NB4 (cell line): Measurements from ENCODE around the gene PMEPA1.

Experiments
- DNase-seq: peaks from one replicate; pipeline ENCODE4 v3.0.0; 2010; ENCODE audit warnings: low read depth
- H3K4me3 ChIP-seq: one replicate; pipeline ENCODE4 v1.5.1; 2011; ENCODE audit warnings: mild to moderate bottlenecking, low read depth, low read length, moderate library complexity
- MAX ChIP-seq: IDR thresholded peaks from 2 replicates; pipeline ENCODE4 v1.6.1; 2011; ENCODE audit warnings: low read depth, low read length
- MYC ChIP-seq: IDR thresholded peaks from 2 replicates; pipeline ENCODE4 v1.6.1; 2011; ENCODE audit warnings: low read depth, low read length
- POLR2A ChIP-seq: IDR thresholded peaks from 2 replicates; pipeline ENCODE4 v1.6.1; 2011; ENCODE audit warnings: mild to moderate bottlenecking; ENCODE audit not compliant: insufficient read length; ENCODE audit errors: extremely low read depth
- TF ChIP-seq, protein P1 (sequence below): IDR thresholded peaks from one replicate; pipeline ENCODE4 v1.5.1; 2012; ENCODE audit warnings: low read depth, low read length

Gene PMEPA1

GRCh38 chr20:57601211-57601570 is 108.6 kb downstream of the PMEPA1 start:
- DNase-seq: no peak
- TF ChIP-seq, protein P1, sequence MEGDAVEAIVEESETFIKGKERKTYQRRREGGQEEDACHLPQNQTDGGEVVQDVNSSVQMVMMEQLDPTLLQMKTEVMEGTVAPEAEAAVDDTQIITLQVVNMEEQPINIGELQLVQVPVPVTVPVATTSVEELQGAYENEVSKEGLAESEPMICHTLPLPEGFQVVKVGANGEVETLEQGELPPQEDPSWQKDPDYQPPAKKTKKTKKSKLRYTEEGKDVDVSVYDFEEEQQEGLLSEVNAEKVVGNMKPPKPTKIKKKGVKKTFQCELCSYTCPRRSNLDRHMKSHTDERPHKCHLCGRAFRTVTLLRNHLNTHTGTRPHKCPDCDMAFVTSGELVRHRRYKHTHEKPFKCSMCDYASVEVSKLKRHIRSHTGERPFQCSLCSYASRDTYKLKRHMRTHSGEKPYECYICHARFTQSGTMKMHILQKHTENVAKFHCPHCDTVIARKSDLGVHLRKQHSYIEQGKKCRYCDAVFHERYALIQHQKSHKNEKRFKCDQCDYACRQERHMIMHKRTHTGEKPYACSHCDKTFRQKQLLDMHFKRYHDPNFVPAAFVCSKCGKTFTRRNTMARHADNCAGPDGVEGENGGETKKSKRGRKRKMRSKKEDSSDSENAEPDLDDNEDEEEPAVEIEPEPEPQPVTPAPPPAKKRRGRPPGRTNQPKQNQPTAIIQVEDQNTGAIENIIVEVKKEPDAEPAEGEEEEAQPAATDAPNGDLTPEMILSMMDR: no peak
- TF ChIP-seq MYC: no peak
- H3K4me3 ChIP-seq: no peak overlapping the region

DNA sequence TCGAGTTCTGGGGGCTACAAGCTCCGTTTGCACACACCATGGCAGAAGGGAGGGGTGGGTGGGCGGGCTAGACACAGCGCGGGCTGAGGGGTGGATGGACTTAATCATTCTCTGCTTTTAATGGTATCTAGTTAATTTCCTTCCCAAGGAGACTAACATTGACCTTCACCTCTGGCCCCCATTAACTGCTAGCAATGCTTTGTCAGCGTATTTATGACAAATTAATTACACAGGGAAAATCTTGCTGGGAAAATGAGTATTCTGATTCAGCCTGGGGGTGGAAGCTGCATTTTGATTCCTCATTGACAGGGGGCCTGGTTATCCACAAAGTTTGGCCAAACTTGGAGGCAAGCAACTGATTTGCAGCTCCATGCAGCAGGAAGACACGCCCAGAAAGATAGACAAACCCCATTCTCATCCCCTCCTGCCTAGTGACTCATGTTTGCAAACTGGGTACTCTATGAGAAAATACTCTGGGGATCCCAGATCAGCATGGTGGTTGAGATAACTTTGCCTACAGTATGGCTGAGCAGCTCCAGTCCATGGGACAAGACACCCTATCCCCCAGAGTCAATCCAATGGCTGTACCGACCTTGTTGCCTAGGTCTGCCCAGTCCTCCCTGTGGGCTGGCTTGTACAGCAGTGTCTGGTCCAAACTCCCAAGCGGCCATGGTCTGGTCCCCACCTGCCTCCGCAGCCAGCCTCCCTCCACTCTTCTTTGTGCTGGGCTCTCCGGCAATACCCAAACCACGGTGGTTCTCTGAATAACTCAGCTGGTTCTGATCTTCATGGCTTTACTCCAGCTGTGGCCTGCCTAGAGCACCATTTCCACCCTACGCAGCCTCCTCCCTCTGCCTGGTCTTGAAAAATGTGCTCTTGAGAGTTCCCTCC is 109.2 kb downstream of the PMEPA1 start:
- DNase-seq: no peak
- TF ChIP-seq, protein P1: no peak
- no peak overlapping the region for H3K4me3 ChIP-seq

- DNase-seq: no peak
- TF ChIP-seq, protein P1: no peak
- no peak for TF ChIP-seq MAX
- TF ChIP-seq MYC: no peak
- no peak for TF ChIP-seq POLR2A
- H3K4me3 ChIP-seq: no peak overlapping the region
These were observed 111.3 kb downstream of the PMEPA1 start for GRCh38 chr20:57598491-57598890.
